Measurements from ENCODE around the gene HCK. TPM values are rescaled to one million over a fixed set of nuclear protein-coding genes. Genes with fewer than 3 reads are reported as not detected.

Gene HCK
- polyA plus RNA-seq, 1 of the 3 experiments (the other 2 are of a cell fraction), result not detected

GRCh38 chr20:32149566-32150170 lies 97.6 kb downstream of the HCK start:
- DNase-seq, result no peak
- TF ChIP-seq EP300 (IDR thresholded peaks at IDR 0.05; ENCODE audit: borderline replicate concordance in 1 of 2, low read depth in 1 of 2, low read length in 1 of 2), result no peak
- TF ChIP-seq, protein P1, sequence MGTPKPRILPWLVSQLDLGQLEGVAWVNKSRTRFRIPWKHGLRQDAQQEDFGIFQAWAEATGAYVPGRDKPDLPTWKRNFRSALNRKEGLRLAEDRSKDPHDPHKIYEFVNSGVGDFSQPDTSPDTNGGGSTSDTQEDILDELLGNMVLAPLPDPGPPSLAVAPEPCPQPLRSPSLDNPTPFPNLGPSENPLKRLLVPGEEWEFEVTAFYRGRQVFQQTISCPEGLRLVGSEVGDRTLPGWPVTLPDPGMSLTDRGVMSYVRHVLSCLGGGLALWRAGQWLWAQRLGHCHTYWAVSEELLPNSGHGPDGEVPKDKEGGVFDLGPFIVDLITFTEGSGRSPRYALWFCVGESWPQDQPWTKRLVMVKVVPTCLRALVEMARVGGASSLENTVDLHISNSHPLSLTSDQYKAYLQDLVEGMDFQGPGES (IDR thresholded peaks at IDR 0.05; ENCODE audit: low read depth, low read length), result no peak
- no peak for TF ChIP-seq ELF1 (IDR thresholded peaks at IDR 0.05)
- no peak for TF ChIP-seq MEF2A (IDR thresholded peaks at IDR 0.05; ENCODE audit: borderline replicate concordance, low read depth)
- TF ChIP-seq, protein P2, sequence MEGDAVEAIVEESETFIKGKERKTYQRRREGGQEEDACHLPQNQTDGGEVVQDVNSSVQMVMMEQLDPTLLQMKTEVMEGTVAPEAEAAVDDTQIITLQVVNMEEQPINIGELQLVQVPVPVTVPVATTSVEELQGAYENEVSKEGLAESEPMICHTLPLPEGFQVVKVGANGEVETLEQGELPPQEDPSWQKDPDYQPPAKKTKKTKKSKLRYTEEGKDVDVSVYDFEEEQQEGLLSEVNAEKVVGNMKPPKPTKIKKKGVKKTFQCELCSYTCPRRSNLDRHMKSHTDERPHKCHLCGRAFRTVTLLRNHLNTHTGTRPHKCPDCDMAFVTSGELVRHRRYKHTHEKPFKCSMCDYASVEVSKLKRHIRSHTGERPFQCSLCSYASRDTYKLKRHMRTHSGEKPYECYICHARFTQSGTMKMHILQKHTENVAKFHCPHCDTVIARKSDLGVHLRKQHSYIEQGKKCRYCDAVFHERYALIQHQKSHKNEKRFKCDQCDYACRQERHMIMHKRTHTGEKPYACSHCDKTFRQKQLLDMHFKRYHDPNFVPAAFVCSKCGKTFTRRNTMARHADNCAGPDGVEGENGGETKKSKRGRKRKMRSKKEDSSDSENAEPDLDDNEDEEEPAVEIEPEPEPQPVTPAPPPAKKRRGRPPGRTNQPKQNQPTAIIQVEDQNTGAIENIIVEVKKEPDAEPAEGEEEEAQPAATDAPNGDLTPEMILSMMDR (IDR thresholded peaks at IDR 0.05), result no peak
- TF ChIP-seq EZH2phosphoT487 (IDR thresholded peaks at IDR 0.05; ENCODE audit: borderline replicate concordance, low read depth), result no peak
- no peak for TF ChIP-seq ZBTB33 (IDR thresholded peaks at IDR 0.05; ENCODE audit: borderline replicate concordance, low read depth)
- TF ChIP-seq FOSL2 (IDR thresholded peaks at IDR 0.05; ENCODE audit: borderline replicate concordance, low read depth), result no peak
- TF ChIP-seq GATA2 (CRISPR knock-in tag; IDR thresholded peaks at IDR 0.05), result no peak
- no peak for TF ChIP-seq CHD2 (IDR thresholded peaks at IDR 0.05; ENCODE audit: low read length, partially characterized antibody)
- TF ChIP-seq YY1 (IDR thresholded peaks at IDR 0.05; ENCODE audit: low read depth), result no peak
- TF ChIP-seq TAF1 (IDR thresholded peaks at IDR 0.05; ENCODE audit: borderline replicate concordance, low read depth, low read length), result no peak
- no peak for TF ChIP-seq RXRA (IDR thresholded peaks at IDR 0.05; ENCODE audit: borderline replicate concordance, low read depth)
- TF ChIP-seq GABPA (IDR thresholded peaks at IDR 0.05; ENCODE audit: low read depth), result no peak
- TF ChIP-seq, protein P3, sequence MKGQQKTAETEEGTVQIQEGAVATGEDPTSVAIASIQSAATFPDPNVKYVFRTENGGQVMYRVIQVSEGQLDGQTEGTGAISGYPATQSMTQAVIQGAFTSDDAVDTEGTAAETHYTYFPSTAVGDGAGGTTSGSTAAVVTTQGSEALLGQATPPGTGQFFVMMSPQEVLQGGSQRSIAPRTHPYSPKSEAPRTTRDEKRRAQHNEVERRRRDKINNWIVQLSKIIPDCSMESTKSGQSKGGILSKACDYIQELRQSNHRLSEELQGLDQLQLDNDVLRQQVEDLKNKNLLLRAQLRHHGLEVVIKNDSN (IDR thresholded peaks at IDR 0.05; ENCODE audit: borderline replicate concordance, low read depth), result no peak
- no peak for TF ChIP-seq TCF12 (IDR thresholded peaks at IDR 0.05)
- TF ChIP-seq, protein P4, sequence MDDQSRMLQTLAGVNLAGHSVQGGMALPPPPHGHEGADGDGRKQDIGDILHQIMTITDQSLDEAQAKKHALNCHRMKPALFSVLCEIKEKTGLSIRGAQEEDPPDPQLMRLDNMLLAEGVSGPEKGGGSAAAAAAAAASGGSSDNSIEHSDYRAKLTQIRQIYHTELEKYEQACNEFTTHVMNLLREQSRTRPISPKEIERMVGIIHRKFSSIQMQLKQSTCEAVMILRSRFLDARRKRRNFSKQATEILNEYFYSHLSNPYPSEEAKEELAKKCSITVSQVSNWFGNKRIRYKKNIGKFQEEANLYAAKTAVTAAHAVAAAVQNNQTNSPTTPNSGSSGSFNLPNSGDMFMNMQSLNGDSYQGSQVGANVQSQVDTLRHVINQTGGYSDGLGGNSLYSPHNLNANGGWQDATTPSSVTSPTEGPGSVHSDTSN (IDR thresholded peaks at IDR 0.05), result no peak
- no peak for TF ChIP-seq POLR2AphosphoS5 (IDR thresholded peaks at IDR 0.05; ENCODE audit: low read depth, low read length)
- no peaks in the 10 kb centered on the region for H3K4me1 ChIP-seq (ENCODE audit: control insufficient read depth in 1 of 2, insufficient read depth in 2 of 2, low read depth in 1 of 2, low read length in 1 of 2)
- peaks cover 4% of the 10 kb centered on the region for H3F3A ChIP-seq (replicated peaks; ENCODE audit: insufficient read depth)
- 94% methylated on average over 4 of the region's 8 CpGs for WGBS (ENCODE audit: low lambda C conversion rate)
- ChIA-PET CTCF (no interaction called here), POLR2A (no interaction called here)
- no peaks in the 10 kb centered on the region for H3K9me3 ChIP-seq
- H3K9ac ChIP-seq, result no peak overlapping the region
- H3K4me3 ChIP-seq (ENCODE audit: low read depth in 2 of 2, low read length in 1 of 2), result no peak overlapping the region
- no peak overlapping the region for H3K27ac ChIP-seq (ENCODE audit: low read depth in 2 of 2, low read length in 1 of 2)
- H3K79me2 ChIP-seq (ENCODE audit: insufficient read depth), result no peaks in the 10 kb centered on the region
- no peaks in the 10 kb centered on the region for H3K9me2 ChIP-seq
- no peaks in the 10 kb centered on the region for H4K20me1 ChIP-seq (ENCODE audit: insufficient read depth)
- H3K36me3 ChIP-seq (replicated peaks in 1 of 2; ENCODE audit: control insufficient read depth in 1 of 2, insufficient read depth in 2 of 2, low read length in 1 of 2), result peaks cover 40 to 62% of the 10 kb centered on the region in 2 experiments
- no peak overlapping the region for H3K4me2 ChIP-seq
- H3K27me3 ChIP-seq (ENCODE audit: insufficient read depth), result no peaks in the 10 kb centered on the region
- H2AFZ ChIP-seq (ENCODE audit: low read depth), result no peak overlapping the region

All from SK-N-SH (cell line).